ENCODE data around the gene TRIP12.

TRIP12 gene

GRCh38 chr2:229900012-229900411 is 21.8 kb downstream of the TRIP12 start:
- no peak for TF ChIP-seq GATA3 (IDR thresholded peaks at IDR 0.05; ENCODE audit: low read depth, low read length)
- no peak for TF ChIP-seq GATA2 (IDR thresholded peaks at IDR 0.05; ENCODE audit: low read depth, low read length)

- TF ChIP-seq GATA3 (IDR thresholded peaks at IDR 0.05; ENCODE audit: low read depth, low read length) (no peak), GATA2 (IDR thresholded peaks at IDR 0.05; ENCODE audit: low read depth, low read length) (no peak)
These were observed 22.2 kb downstream of the TRIP12 start for GRCh38 chr2:229899604-229900003.

GRCh38 chr2:229896857-229897256 is 25.0 kb downstream of the TRIP12 start:
- TF ChIP-seq GATA3 (IDR thresholded peaks at IDR 0.05; ENCODE audit: low read depth, low read length) (no peak), GATA2 (IDR thresholded peaks at IDR 0.05; ENCODE audit: low read depth, low read length) (no peak)

- TF ChIP-seq GATA3 (IDR thresholded peaks at IDR 0.05; ENCODE audit: low read depth, low read length) (no peak), GATA2 (IDR thresholded peaks at IDR 0.05; ENCODE audit: low read depth, low read length) (no peak)
These were observed 32.8 kb downstream of the TRIP12 start for GRCh38 chr2:229889023-229889422.

DNA sequence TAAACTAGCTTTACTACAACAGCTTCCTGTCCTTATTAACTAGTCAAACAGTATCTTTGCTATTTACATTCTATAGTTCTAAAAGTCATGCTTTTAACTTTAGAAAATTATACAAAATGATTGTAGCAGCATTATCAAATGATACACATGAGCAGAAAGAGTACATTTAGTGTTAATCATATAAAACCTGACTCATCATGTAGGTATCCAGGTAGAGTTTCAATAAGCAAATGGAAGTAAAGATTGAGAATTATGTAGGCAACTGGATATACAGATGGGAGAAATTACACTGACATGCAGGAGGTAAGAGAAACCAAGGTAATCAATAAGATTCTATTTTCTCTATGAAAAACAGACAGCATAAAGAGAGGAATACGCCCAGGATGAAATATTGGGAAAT is 33.8 kb downstream of the TRIP12 start:
- no peak for TF ChIP-seq GATA2 (IDR thresholded peaks at IDR 0.05; ENCODE audit: low read depth, low read length)
- TF ChIP-seq GATA3 (IDR thresholded peaks at IDR 0.05; ENCODE audit: low read depth, low read length): no peak

DNA sequence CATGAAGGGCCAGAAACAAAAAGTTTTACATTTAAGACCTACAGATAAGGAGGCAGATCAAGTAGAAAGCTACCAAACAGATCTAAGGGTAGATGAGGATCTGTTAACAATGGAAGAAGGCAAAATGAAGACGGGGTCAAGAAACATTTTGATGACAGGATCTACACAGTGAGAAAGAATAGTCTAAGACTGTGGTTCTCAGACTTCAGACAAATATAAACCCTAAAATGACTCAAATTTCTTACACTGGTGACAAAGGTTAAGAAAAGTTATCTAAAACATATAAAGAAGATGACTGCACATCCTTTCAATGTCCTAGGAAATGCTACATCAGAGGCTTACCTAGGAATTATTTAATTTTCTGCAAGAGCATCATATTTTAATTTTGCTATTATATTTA is 34.4 kb downstream of the TRIP12 start:
- no peak for TF ChIP-seq GATA2 (IDR thresholded peaks at IDR 0.05; ENCODE audit: low read depth, low read length)

DNA sequence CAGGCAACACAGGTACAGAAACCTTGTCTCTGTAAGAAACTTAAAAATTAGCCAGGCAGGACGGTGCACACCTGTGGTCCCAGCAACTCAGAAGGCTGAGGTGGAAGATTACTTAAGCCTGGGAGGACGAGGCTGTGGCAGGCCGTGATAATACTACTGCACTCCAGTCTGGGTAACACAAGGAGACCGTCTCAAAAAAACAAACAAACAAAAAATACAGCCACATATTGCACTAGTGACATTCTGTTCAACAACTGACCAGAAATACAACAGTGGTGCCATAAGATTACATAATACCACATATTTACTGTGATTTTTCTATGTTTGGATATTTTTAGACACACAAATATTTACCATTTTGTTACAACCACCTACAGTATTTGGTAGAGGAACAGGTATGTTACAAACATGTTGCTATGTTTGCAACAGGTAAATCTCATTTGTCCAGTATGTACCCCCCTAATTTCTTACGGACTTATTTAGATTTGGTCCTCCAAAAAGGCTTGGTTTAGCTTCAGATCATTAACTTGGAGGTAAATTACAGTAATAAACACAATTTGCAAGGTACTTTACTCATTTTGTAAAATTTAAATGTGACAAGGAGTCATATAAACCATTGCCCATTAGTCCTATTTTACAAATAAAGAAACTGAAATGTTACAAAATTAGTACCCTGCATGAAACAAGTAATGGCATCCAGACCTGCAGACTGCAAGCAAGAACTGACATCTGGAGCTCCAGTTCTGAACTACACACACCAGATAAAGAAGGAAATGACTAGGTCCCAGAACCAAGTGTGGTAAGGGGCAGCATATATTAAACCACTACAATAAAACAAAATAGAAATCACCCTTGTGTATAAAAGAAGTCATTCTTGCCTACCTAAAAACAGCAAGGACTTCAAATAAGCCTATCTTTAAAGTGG is 36.8 kb downstream of the TRIP12 start:
- no peak for TF ChIP-seq GATA3 (IDR thresholded peaks at IDR 0.05; ENCODE audit: low read depth, low read length)
- TF ChIP-seq GATA2 (IDR thresholded peaks at IDR 0.05; ENCODE audit: low read depth, low read length): no peak

- no peak for TF ChIP-seq GATA3 (IDR thresholded peaks at IDR 0.05; ENCODE audit: low read depth, low read length)
- no peak for TF ChIP-seq GATA2 (IDR thresholded peaks at IDR 0.05; ENCODE audit: low read depth, low read length)
These were observed 39.2 kb downstream of the TRIP12 start for GRCh38 chr2:229882583-229882982.

DNA sequence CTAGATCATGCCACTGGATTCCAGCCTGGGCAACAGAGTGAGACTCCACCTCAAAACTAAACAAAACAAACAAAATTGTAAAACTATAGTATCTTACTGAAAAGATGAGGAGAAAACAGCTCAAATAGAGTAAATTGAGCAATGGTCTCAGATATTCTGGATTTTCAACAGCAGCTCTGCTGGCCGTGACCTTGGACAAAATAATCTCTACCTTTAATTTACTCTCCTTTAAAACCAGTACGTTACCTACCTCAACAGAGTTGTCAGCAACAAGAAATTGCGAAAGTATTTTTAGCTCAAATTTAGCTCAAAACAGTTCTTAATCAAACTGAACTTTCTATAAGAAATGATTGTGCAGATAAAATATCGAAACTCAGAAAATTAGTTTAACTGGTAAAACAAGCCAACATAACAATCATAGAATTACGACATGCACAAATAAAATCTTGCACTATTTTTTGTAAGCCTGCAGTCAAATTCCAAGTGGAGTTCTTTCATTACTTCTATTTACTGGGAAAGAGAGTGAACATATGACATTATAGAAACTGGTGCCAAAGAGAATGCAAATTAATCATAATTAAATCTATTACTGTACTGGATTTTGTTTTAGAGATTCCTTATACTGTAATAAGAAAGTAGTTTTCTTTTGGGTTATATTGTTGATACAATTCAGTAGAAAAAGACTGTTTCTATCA is 40.8 kb downstream of the TRIP12 start:
- TF ChIP-seq GATA3 (IDR thresholded peaks at IDR 0.05; ENCODE audit: low read depth, low read length): no peak
- TF ChIP-seq GATA2 (IDR thresholded peaks at IDR 0.05; ENCODE audit: low read depth, low read length): no peak

DNA sequence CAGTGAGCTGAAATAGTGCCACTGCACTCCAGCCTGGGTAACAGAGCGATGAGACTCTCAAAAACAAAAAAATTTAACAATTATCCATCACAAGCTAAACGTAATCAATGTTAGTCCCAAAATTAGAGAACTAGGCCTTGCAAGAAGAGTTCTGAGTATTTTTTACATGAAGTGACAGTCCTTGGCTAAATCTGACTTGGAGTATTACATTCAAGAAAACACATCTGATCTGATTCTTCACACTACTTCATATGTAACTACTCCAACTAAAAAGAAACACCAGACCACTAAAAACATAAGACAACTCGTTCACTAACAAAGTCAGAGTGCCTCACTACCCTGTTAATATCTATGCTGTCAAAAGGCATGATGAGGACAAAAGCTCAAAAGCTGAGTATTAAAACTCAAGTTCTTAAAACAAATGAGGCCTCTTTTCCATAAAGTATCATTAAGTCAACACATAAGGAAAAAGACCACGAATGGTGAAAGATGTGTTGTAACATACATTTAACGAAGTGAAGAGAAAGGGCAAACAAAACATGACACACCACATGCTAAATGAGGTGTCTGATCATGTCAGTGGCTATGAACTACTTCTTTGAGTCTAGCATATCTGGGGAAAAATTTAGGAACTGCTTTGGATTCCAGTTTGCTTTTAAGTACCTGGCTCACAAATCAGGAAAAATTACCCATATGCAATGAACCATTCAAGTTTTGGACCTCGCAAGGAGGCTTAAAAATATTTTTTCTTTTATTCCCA is 42.4 kb downstream of the TRIP12 start:
- TF ChIP-seq GATA3 (IDR thresholded peaks at IDR 0.05; ENCODE audit: low read depth, low read length) (no peak), GATA2 (IDR thresholded peaks at IDR 0.05; ENCODE audit: low read depth, low read length) (no peak)

DNA sequence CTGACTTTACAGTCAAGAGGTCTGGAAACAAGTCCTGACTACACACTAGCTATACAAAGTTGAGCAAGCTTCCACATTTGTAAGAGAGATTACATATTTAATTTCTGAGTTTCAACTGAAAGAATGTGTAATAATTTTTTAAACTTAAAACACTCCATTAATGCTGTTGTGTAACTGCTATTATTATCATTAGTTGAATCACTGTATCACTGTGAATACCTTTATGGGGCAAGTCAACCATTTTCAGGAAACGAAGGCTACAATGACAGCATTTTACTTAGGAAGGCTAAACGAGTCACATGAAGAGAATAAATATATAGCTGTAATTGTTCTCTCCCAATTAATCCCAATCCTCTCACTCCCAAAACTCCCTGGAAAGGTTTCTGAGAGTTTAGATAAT is 46.3 kb downstream of the TRIP12 start:
- no peak for TF ChIP-seq GATA3 (IDR thresholded peaks at IDR 0.05; ENCODE audit: low read depth, low read length)
- no peak for TF ChIP-seq GATA2 (IDR thresholded peaks at IDR 0.05; ENCODE audit: low read depth, low read length)

- TF ChIP-seq GATA2 (IDR thresholded peaks at IDR 0.05; ENCODE audit: low read depth, low read length): no peak
- TF ChIP-seq GATA3 (IDR thresholded peaks at IDR 0.05; ENCODE audit: low read depth, low read length): no peak
These were observed 47.2 kb downstream of the TRIP12 start for GRCh38 chr2:229874647-229875046.

DNA sequence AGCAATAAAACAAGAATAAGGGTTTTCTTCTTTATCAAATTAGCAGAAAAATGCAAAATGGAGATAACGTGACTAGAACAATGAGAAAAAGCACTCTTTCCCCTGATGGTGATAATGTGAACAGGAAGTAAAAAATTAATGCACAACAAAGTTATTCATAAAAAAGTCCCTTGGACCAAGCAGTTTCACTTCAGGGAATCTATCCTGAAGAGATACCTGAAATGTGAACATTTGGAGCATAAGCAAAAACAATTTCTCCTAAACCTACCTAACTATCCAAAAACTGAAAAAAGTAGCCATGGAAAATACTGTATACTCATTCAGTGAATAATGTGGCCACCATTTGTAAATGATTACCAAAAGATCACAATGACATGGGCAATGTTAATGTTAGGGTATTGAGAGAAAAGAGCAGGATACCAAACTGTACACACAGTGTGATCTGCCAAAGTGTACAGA is 48.7 kb downstream of the TRIP12 start:
- TF ChIP-seq GATA2 (IDR thresholded peaks at IDR 0.05; ENCODE audit: low read depth, low read length) (no peak), GATA3 (IDR thresholded peaks at IDR 0.05; ENCODE audit: low read depth, low read length) (no peak)
